ENCODE measurements around the gene SLC4A7.

- TF ChIP-seq CTCF (tag by site-specific recombination; IDR thresholded peaks at IDR 0.05), result no peak
- no peak for TF ChIP-seq TCF7L2 (IDR thresholded peaks at IDR 0.05; ENCODE audit: borderline replicate concordance, low read depth, low read length)
- no peak for TF ChIP-seq ZNF747 (tag by site-specific recombination; IDR thresholded peaks at IDR 0.05)
- no peak for TF ChIP-seq ZFP41 (tag by site-specific recombination; IDR thresholded peaks at IDR 0.05; ENCODE audit: borderline replicate concordance)
- TF ChIP-seq GLIS1 (tag by site-specific recombination; IDR thresholded peaks at IDR 0.05), result no peak
- no peak for TF ChIP-seq YY1 (tag by site-specific recombination; IDR thresholded peaks at IDR 0.05)
- TF ChIP-seq ZNF175 (tag by site-specific recombination; IDR thresholded peaks at IDR 0.05), result no peak
- no peak for TF ChIP-seq ZBTB26 (tag by site-specific recombination; optimal IDR thresholded peaks at IDR 0.05)
- no peak for TF ChIP-seq ZNF701 (tag by site-specific recombination; IDR thresholded peaks at IDR 0.05)
- TF ChIP-seq ZNF121 (tag by site-specific recombination; IDR thresholded peaks at IDR 0.05), result no peak
- no peak for TF ChIP-seq ZNF548 (tag by site-specific recombination; IDR thresholded peaks at IDR 0.05)
Measured at GRCh38 chr3:27344192-27344591, 140.0 kb downstream of the SLC4A7 start.
